Body of pancreas (tissue), 4 donors: ENCODE data around the gene TOX2.

Experiments
- POLR2A ChIP-seq, 3 donors: fragments of 450-650 bp; IDR thresholded peaks; one replicate each; pipeline ENCODE4 v1.6.1; 2016; ENCODE audit warnings: antibody characterized with exemption in 3 of 3, mild to moderate bottlenecking in 2 of 3
- TF ChIP-seq, protein P1 (sequence below), 7 experiments: fragments of 450-650 bp in 4 of 7; fragments of 200-600 bp in 3 of 7; sonication (generic) in 3 of 7; IDR thresholded peaks; one replicate each; pipeline ENCODE4 v1.5.1; 2016 to 2019; ENCODE audit warnings: antibody characterized with exemption in 7 of 7

DNA sequence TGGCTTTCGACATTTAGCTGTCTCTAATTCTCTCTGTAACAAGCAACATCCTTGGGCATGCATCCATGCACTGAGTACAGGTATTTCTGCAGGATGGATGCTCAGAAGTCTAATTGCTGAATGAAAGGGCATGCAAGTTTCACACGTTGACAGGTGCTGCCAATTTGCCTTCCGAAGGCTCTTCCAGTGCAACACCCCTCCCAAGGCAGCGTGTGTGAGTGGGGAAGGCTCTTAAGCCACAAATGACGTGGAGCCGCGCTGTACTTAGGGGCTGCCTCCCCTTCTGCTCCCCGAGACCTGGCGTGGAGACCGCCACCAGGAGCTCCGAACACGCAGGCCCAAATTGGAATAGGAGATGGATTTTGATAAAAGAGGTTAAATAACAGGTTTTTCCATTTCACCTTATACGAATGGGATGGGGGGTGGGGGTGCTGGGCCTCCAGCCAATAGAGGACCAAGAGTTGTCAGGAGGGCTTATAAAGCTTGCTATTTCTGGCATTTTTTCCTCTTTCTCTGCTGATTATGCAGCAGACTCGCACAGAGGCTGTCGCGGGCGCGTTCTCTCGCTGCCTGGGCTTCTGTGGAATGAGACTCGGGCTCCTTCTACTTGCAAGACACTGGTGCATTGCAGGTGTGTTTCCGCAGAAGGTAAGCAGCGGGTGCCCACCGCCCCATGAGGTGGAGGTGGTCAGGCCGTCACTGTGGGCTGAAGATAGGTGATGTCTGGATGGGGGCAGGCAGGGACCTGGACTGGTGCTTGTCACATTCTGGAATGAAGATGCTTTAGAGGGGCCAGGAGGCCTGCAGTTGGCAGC is 30.9 kb downstream of the TOX2 start:
- TF ChIP-seq, protein P1, sequence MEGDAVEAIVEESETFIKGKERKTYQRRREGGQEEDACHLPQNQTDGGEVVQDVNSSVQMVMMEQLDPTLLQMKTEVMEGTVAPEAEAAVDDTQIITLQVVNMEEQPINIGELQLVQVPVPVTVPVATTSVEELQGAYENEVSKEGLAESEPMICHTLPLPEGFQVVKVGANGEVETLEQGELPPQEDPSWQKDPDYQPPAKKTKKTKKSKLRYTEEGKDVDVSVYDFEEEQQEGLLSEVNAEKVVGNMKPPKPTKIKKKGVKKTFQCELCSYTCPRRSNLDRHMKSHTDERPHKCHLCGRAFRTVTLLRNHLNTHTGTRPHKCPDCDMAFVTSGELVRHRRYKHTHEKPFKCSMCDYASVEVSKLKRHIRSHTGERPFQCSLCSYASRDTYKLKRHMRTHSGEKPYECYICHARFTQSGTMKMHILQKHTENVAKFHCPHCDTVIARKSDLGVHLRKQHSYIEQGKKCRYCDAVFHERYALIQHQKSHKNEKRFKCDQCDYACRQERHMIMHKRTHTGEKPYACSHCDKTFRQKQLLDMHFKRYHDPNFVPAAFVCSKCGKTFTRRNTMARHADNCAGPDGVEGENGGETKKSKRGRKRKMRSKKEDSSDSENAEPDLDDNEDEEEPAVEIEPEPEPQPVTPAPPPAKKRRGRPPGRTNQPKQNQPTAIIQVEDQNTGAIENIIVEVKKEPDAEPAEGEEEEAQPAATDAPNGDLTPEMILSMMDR (IDR thresholded peaks at IDR 0.05): no peak
- no peak for TF ChIP-seq POLR2A (IDR thresholded peaks at IDR 0.05)
